Mucosa of descending colon (tissue), 3 donors: ENCODE measurements around the gene GALNT7. TPM values are rescaled to one million over a fixed set of nuclear protein-coding genes. Genes with fewer than 3 reads are reported as not detected.

Experiments
- ATAC-seq: fragments of 200-7000 bp; cut with Tn5 transposase; one replicate; pipeline ENCODE4 v1.9.1; 2020; ENCODE audit warnings: mild to moderate bottlenecking, moderate library complexity
- DNase-seq, 3 donors: peaks; one replicate each; pipeline ENCODE4 v3.0.0-alpha.2; 2020
- H3K36me3 ChIP-seq: fragments of 200-600 bp; one replicate; pipeline ENCODE4 v1.8.0; 2021; ENCODE audit warnings: low read depth, mild to moderate bottlenecking
- H3K4me1 ChIP-seq: fragments of 200-600 bp; one replicate; pipeline ENCODE4 v1.8.0; 2021; ENCODE audit warnings: low read depth, mild to moderate bottlenecking
- H3K4me3 ChIP-seq: fragments of 200-600 bp; one replicate; pipeline ENCODE4 v1.8.0; 2021; ENCODE audit warnings: mild to moderate bottlenecking
- H3K9me3 ChIP-seq: fragments of 200-600 bp; one replicate; pipeline ENCODE4 v1.8.0; 2021; ENCODE audit warnings: mild to moderate bottlenecking
- CTCF ChIP-seq: fragments of 200-600 bp; IDR thresholded peaks from one replicate; pipeline ENCODE4 v1.8.0; 2022; ENCODE audit warnings: antibody characterized with exemption, mild to moderate bottlenecking
- intact Hi-C, 2 donors: fragments of 100-400 bp; cut with DNase I in 1 of 2; cut with micrococcal nuclease in 1 of 2; formaldehyde crosslinking; loops; one replicate each; pipeline versions ENCODE4 v1.11.0 to v1.11.1; 2022; cut with DNase I, micrococcal nuclease
- total RNA-seq, 3 donors: library from RNA; stranded (reverse); fragmentation: NEBNext Ultra II Directional in 2 of 3; extraction: Animal tissue kit (Norgen Biotek cat#: 25700) in 2 of 3; gene quantifications; one replicate each; pipeline versions ENCODE4 v1.2.1 to v1.2.4, GENCODE V29; 2021 to 2023
- donor health status: DM: no; HTN: no; CAD: no; lungs with moderate emphysema.
- donor health status: DM: no; HTN: no; CAD: no.
- donor health status: DM: no; HTN: yes; CAD: no.

GALNT7 gene
- total RNA-seq, 3 donors from 2014 or later: 61.4 to 141 (median 109) TPM

GRCh38 chr4:173258866-173259265 lies 90.3 kb downstream of the GALNT7 start:
- no peak for TF ChIP-seq CTCF
- intact Hi-C loops: loop anchor here (5.0 to 10.0 kb wide), 2 partner anchors 232 to 244 kb away; no protein-coding TSS in a partner anchor
- H3K9me3 ChIP-seq: no peaks in the 10 kb centered on the region
- H3K36me3 ChIP-seq: no peaks in the 10 kb centered on the region
- H3K4me1 ChIP-seq: no peaks in the 10 kb centered on the region
- H3K4me3 ChIP-seq: no peak overlapping the region
- DNase-seq (no peak), ATAC-seq (no peak)

GRCh38 chr4:173259310-173259709 lies 90.7 kb downstream of the GALNT7 start:
- Histone ChIP-seq H3K4me1 (peaks cover under 1% of the 10 kb centered on the region), H3K36me3 (no peaks in the 10 kb centered on the region), H3K9me3 (no peaks in the 10 kb centered on the region), H3K4me3 (no peak overlapping the region)
- intact Hi-C loops: loop anchor here (5.0 to 10.0 kb wide), 2 partner anchors 232 to 245 kb away; no protein-coding TSS in a partner anchor
- ATAC-seq (no peak), DNase-seq (no peak)
- no peak for TF ChIP-seq CTCF

GRCh38 chr4:173261052-173261451 lies 92.4 kb downstream of the GALNT7 start:
- H3K9me3 ChIP-seq: no peaks in the 10 kb centered on the region
- DNase-seq (peak in 1 of 3 donors; percentile 18), ATAC-seq (peak; percentile 63)
- no peak overlapping the region for H3K4me3 ChIP-seq
- H3K36me3 ChIP-seq: no peaks in the 10 kb centered on the region
- TF ChIP-seq CTCF: no peak
- intact Hi-C loops: no loop called here
- H3K4me1 ChIP-seq: peaks cover 5% of the 10 kb centered on the region

- TF ChIP-seq CTCF: no peak
- Histone ChIP-seq H3K4me1 (peaks cover 5% of the 10 kb centered on the region), H3K36me3 (no peaks in the 10 kb centered on the region), H3K9me3 (no peaks in the 10 kb centered on the region), H3K4me3 (no peak overlapping the region)
- intact Hi-C loops: no loop called here
- ATAC-seq: no peak
- DNase-seq: no peak
Observed at GRCh38 chr4:173262375-173262774, 93.8 kb downstream of the GALNT7 start.

- TF ChIP-seq CTCF: no peak
- H3K9me3 ChIP-seq: no peaks in the 10 kb centered on the region
- H3K36me3 ChIP-seq: no peaks in the 10 kb centered on the region
- H3K4me1 ChIP-seq: peaks cover 5% of the 10 kb centered on the region
- intact Hi-C loops: no loop called here
- H3K4me3 ChIP-seq: no peak overlapping the region
- no peak for ATAC-seq
- no peak for DNase-seq
Observed at GRCh38 chr4:173264245-173264644, 95.6 kb downstream of the GALNT7 start.

GRCh38 chr4:173264684-173265185 lies 96.1 kb downstream of the GALNT7 start:
- H3K4me1 ChIP-seq: peaks cover 5% of the 10 kb centered on the region
- no peak overlapping the region for H3K4me3 ChIP-seq
- intact Hi-C loops: no loop called here
- H3K36me3 ChIP-seq: no peaks in the 10 kb centered on the region
- ATAC-seq (peak; percentile 74), DNase-seq (peak; percentile 51 to 58 (median 52))
- no peak for TF ChIP-seq CTCF
- H3K9me3 ChIP-seq: no peaks in the 10 kb centered on the region
